ENCODE results near the gene MCTP1. TPM values are rescaled to one million over a fixed set of nuclear protein-coding genes. Genes with fewer than 3 reads are reported as not detected.

Gene MCTP1
- total and polyA plus RNA-seq, 10 of the 15 experiments (the other 5 are each of a cell fraction or from before 2014, with no cell fraction given) = 12.6 to 45.9 (median 18.8) TPM

GRCh38 chr5:94742852-94743251 lies 542.0 kb downstream of the MCTP1 start:
- in situ Hi-C loops (cut with MboI) = no loop called here

DNA sequence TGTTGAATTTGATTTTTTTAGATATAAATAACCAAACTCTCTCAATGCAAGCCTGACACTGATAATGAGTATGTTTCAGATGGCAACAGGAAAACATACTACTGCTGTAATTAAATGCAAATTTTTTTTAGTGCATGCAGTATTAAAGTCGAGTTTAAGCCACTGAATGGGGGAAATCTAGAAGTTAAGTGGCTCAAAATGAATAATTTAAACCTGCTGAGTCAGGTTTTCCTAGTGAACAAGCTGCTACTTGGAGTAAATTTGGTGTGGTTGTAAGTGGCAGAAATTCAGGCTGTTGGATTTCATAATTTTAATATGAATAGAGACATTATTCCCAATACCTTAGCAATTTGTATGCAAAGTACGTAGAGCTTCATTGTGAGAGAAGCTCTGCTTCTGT lies 544.6 kb downstream of the MCTP1 start:
- no TSS peak for BruUV-seq (replicated peaks)
- DNase-seq (ENCODE audit: low read depth, low spot score) (no peak), FAIRE-seq (no peak), ATAC-seq (no peak)
- intact Hi-C loops (cut with micrococcal nuclease; ENCODE audit: unreplicated experiment) (no loop called here), in situ Hi-C loops (cut with MboI) (no loop called here)
- ChIA-PET CTCF (interaction anchor here (1.0 to 1.7 kb wide), 3 partner anchors 8 to 215 kb away, joined by 3 to 5 read pairs (median 4); no protein-coding TSS in a partner anchor), RAD21 (ENCODE audit: unreplicated experiment) (interaction anchor here (0.8 to 1.2 kb wide), 2 partner anchors 10 to 27 kb away, joined by 3 read pairs; no protein-coding TSS in a partner anchor), POLR2A (no interaction called here), SMC1A (ENCODE audit: uncharacterized antibody, unreplicated experiment) (interaction anchor here (0.9 to 5.9 kb wide), 2 partner anchors 37 to 216 kb away, joined by 3 to 59 read pairs; no protein-coding TSS in a partner anchor)
- no peak for TF ChIP-seq POLR2A (IDR thresholded peaks at IDR 0.05; ENCODE audit: low read depth, low read length)
- TF ChIP-seq CBFB (IDR thresholded peaks at IDR 0.05; ENCODE audit: low read depth) = no peak
- TF ChIP-seq, protein P1, sequence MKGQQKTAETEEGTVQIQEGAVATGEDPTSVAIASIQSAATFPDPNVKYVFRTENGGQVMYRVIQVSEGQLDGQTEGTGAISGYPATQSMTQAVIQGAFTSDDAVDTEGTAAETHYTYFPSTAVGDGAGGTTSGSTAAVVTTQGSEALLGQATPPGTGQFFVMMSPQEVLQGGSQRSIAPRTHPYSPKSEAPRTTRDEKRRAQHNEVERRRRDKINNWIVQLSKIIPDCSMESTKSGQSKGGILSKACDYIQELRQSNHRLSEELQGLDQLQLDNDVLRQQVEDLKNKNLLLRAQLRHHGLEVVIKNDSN (IDR thresholded peaks at IDR 0.05; ENCODE audit: borderline replicate concordance, extremely low read length, insufficient read depth, low read depth, low read length) = no peak
- no peak for TF ChIP-seq POLR2AphosphoS5 (IDR thresholded peaks at IDR 0.05; ENCODE audit: low read length)
- no peak for TF ChIP-seq IRF5 (IDR thresholded peaks at IDR 0.05; ENCODE audit: borderline replicate concordance)
- no peak for TF ChIP-seq MLLT1 (IDR thresholded peaks at IDR 0.05)
- WGBS (ENCODE audit: insufficient coverage, insufficient replicate concordance, low lambda C conversion rate, missing lambda C conversion rate) = 15% methylated on average over 2 of the region's 2 CpGs
- H3K4me2 ChIP-seq (ENCODE audit: control insufficient read depth, insufficient read depth) = no peak overlapping the region
- H3K27me3 ChIP-seq (replicated peaks in 1 of 2; ENCODE audit: control insufficient read depth in 2 of 2, insufficient read depth in 2 of 2, low read length in 1 of 2) = no peaks in the 10 kb centered on the region
- H4K20me1 ChIP-seq (ENCODE audit: control insufficient read depth, insufficient read depth) = no peaks in the 10 kb centered on the region
- no peaks in the 10 kb centered on the region for H3K9me3 ChIP-seq (replicated peaks; ENCODE audit: control insufficient read depth, insufficient read depth, low read length)
- no peaks in the 10 kb centered on the region for H3K79me2 ChIP-seq (ENCODE audit: control insufficient read depth, insufficient read depth, low read length)
- H3K27ac ChIP-seq (ENCODE audit: control insufficient read depth, insufficient read depth) = no peak overlapping the region
- no peak overlapping the region for H2AFZ ChIP-seq (ENCODE audit: control insufficient read depth, low read depth, low read length)
- H3K36me3 ChIP-seq (ENCODE audit: control insufficient read depth in 2 of 2, insufficient read depth in 2 of 2, low read length in 1 of 2) = no peaks in the 10 kb centered on the region
- no peak overlapping the region for H3K4me3 ChIP-seq
- H3K9ac ChIP-seq (ENCODE audit: control insufficient read depth, insufficient read depth, low read length) = no peak overlapping the region
- peaks cover 9% of the 10 kb centered on the region for H3K4me1 ChIP-seq (ENCODE audit: control insufficient read depth, insufficient read depth, low read length)

More at GRCh38 chr5:94742852-94743251, 542.0 kb downstream of the MCTP1 start:
- no peak overlapping the region for H3K27ac ChIP-seq (ENCODE audit: control insufficient read depth, insufficient read depth)
- H3K4me1 ChIP-seq (ENCODE audit: control insufficient read depth, insufficient read depth, low read length) = peaks cover 26% of the 10 kb centered on the region
- intact Hi-C loops (cut with micrococcal nuclease; ENCODE audit: unreplicated experiment) = no loop called here
- 74% methylated on average over 4 of the region's 4 CpGs for WGBS (ENCODE audit: insufficient coverage, insufficient replicate concordance, low lambda C conversion rate, missing lambda C conversion rate)
- TF ChIP-seq, protein P1 (IDR thresholded peaks at IDR 0.05; ENCODE audit: borderline replicate concordance, extremely low read length, insufficient read depth, low read depth, low read length) = no peak
- no peak for TF ChIP-seq POLR2AphosphoS2 (IDR thresholded peaks at IDR 0.05; ENCODE audit: low read depth, low read length)
- DNase-seq (ENCODE audit: low read depth, low spot score) = no peak
- ChIA-PET CTCF (interaction anchor here (0.6 to 1.9 kb wide), 4 partner anchors 47 to 127 kb away, joined by 3 to 6 read pairs (median 4); no protein-coding TSS in a partner anchor), POLR2A (interaction anchor here (0.8 to 1.8 kb wide), 2 partner anchors 26 to 326 kb away, joined by 3 to 8 read pairs; no protein-coding TSS in a partner anchor), RAD21 (ENCODE audit: unreplicated experiment) (interaction anchor here (1.6 kb wide), 1 partner anchor 218 kb away, joined by 5 read pairs; no protein-coding TSS in a partner anchor), SMC1A (ENCODE audit: uncharacterized antibody, unreplicated experiment) (interaction anchor here (0.7 to 1.9 kb wide), 5 partner anchors 12 to 162 kb away, joined by 3 to 6 read pairs (median 4); no protein-coding TSS in a partner anchor)
- H3K79me2 ChIP-seq (ENCODE audit: control insufficient read depth, insufficient read depth, low read length) = no peaks in the 10 kb centered on the region
- no peak overlapping the region for H2AFZ ChIP-seq (ENCODE audit: control insufficient read depth, low read depth, low read length)
- no peaks in the 10 kb centered on the region for H3K27me3 ChIP-seq (replicated peaks in 1 of 2; ENCODE audit: control insufficient read depth in 2 of 2, insufficient read depth in 2 of 2, low read length in 1 of 2)
- no peak for FAIRE-seq
- no peak overlapping the region for H3K4me2 ChIP-seq (ENCODE audit: control insufficient read depth, insufficient read depth)
- no peak overlapping the region for H3K9ac ChIP-seq (ENCODE audit: control insufficient read depth, insufficient read depth, low read length)
- ATAC-seq = no peak
- H3K4me3 ChIP-seq = no peak overlapping the region
- no peaks in the 10 kb centered on the region for H3K9me3 ChIP-seq (replicated peaks; ENCODE audit: control insufficient read depth, insufficient read depth, low read length)
- no peaks in the 10 kb centered on the region for H3K36me3 ChIP-seq (ENCODE audit: control insufficient read depth in 2 of 2, insufficient read depth in 2 of 2, low read length in 1 of 2)
- no peaks in the 10 kb centered on the region for H4K20me1 ChIP-seq (ENCODE audit: control insufficient read depth, insufficient read depth)
- BruUV-seq (replicated peaks) = no TSS peak

Measured in GM12878 (cell line).